HCT116 (cell line): ENCODE data around the gene CLDN2. TPM values are rescaled to one million over a fixed set of nuclear protein-coding genes. Genes with fewer than 3 reads are reported as not detected.

Experiments
- ATAC-seq: fragments of 200-7000 bp; cut with Tn5 transposase; 2 replicates; pipeline ENCODE4 v1.9.1; 2020; ENCODE audit warnings: mild to moderate bottlenecking, moderate library complexity
- BruUV-seq: library from RNA; stranded (reverse); fragments of 400-500 nt; replicated peaks from 2 replicates; lab custom pipeline; 2021; lab: Mats Ljungman, UMichigan
- CTCF ChIA-PET: fragments of 300-600 bp; sonication (Branson Sonifier 250); formaldehyde crosslinking; loops from one replicate; lab custom pipeline; 2021; ENCODE audit warnings: antibody characterized with exemption; lab: Charles Lee
- POLR2A ChIA-PET: fragments of 300-600, 350-600 bp; sonication (Branson Sonifier 250); formaldehyde crosslinking; loops from one replicate; lab custom pipeline; 2021; ENCODE audit warnings: antibody characterized with exemption; lab: Charles Lee
- RAD21 ChIA-PET, 2 experiments: fragments of 300-600 bp; sonication (Branson Sonifier 250); formaldehyde crosslinking; loops; one replicate each; lab custom pipeline; 2023; ENCODE audit warnings: low total read pairs in 2 of 2; ENCODE audit not compliant: uncharacterized antibody in 2 of 2, unreplicated experiment in 2 of 2, low non-redundant PET in 1 of 2; lab: Charles Lee
- DNase-seq: peaks from one replicate; pipeline ENCODE4 v3.0.0-alpha.2; 2010; ENCODE audit warnings: low read depth, low spot score
- H2AFZ ChIP-seq: fragments of 200-600 bp; shearing (Covaris generic), sonication (generic); 2 replicates; pipeline ENCODE4 v1.6.1; 2017; ENCODE audit warnings: low read depth, mixed run types, mixed read lengths, antibody characterized with exemption, low read length; ENCODE audit not compliant: poor library complexity, severe bottlenecking
- H3K27ac ChIP-seq: 2 replicates; pipeline ENCODE4 v1.5.1; 2012; ENCODE audit warnings: low read depth, low read length
- H3K27me3 ChIP-seq: fragments of 200-600 bp; sonication (generic); 2 replicates; pipeline ENCODE4 v1.6.1; 2016; ENCODE audit warnings: mixed run types, low read length, mixed read lengths; ENCODE audit not compliant: insufficient read depth
- H3K36me3 ChIP-seq, 2 experiments: fragments of 200-500 bp in 1 of 2; fragments of 200-600 bp in 1 of 2; sonication (Bioruptor generic) in 1 of 2; sonication (generic) in 1 of 2; 2 replicates each; pipeline versions ENCODE4 v1.5.1 to v1.6.1; 2014 to 2016; ENCODE audit warnings: low read length in 2 of 2, inconsistent platforms in 1 of 2, mixed read lengths in 1 of 2, mixed run types in 1 of 2; ENCODE audit not compliant: insufficient read depth in 2 of 2, control insufficient read depth in 1 of 2
- H3K4me1 ChIP-seq, 2 experiments: fragments of 200-600 bp in 1 of 2; sonication (generic) in 1 of 2; 2 replicates each; pipeline versions ENCODE4 v1.5.1 to v1.6.1; 2012 to 2017; ENCODE audit warnings: low read length in 2 of 2, inconsistent platforms in 1 of 2, mild to moderate bottlenecking in 1 of 2, mixed read lengths in 1 of 2, mixed run types in 1 of 2, moderate library complexity in 1 of 2; ENCODE audit not compliant: insufficient read depth in 2 of 2, control insufficient read depth in 1 of 2
- H3K4me2 ChIP-seq: fragments of 200-600 bp; sonication (generic); 2 replicates; pipeline ENCODE4 v1.6.1; 2017; ENCODE audit warnings: mixed run types, low read length, mixed read lengths
- H3K4me3 ChIP-seq, 2 experiments: fragments of 200-600 bp in 1 of 2; sonication (generic) in 1 of 2; replicated peaks in 1 of 2; 2 replicates each; pipeline ENCODE4 v1.5.1; 2011 to 2016; ENCODE audit warnings: low read length in 2 of 2, control low read depth in 1 of 2, low read depth in 1 of 2, mild to moderate bottlenecking in 1 of 2, mixed read lengths in 1 of 2, mixed run types in 1 of 2
- H3K79me2 ChIP-seq: fragments of 200-600 bp; sonication (generic); 2 replicates; pipeline ENCODE4 v1.6.1; 2017; ENCODE audit warnings: mild to moderate bottlenecking, mixed run types, low read length, moderate library complexity, mixed read lengths; ENCODE audit not compliant: insufficient read depth
- H3K9ac ChIP-seq: fragments of 200-600 bp; sonication (generic); 2 replicates; pipeline ENCODE4 v1.6.1; 2016; ENCODE audit warnings: low read length, mixed read lengths
- H3K9me2 ChIP-seq: fragments of 200-600 bp; sonication (generic), shearing (Covaris generic); 2 replicates; pipeline ENCODE4 v1.6.1; 2017; ENCODE audit warnings: mixed run types, mild to moderate bottlenecking, moderate library complexity; ENCODE audit not compliant: insufficient read depth
- H3K9me3 ChIP-seq, 2 experiments: fragments of 200-500 bp in 1 of 2; fragments of 200-600 bp in 1 of 2; sonication (Bioruptor generic) in 1 of 2; sonication (generic) in 1 of 2; 2 replicates each; pipeline ENCODE4 v1.6.1; 2014 to 2017; ENCODE audit warnings: low read length in 2 of 2, mixed read lengths in 2 of 2, inconsistent platforms in 1 of 2, low read depth in 1 of 2, mild to moderate bottlenecking in 1 of 2, mixed run types in 1 of 2, moderate library complexity in 1 of 2; ENCODE audit not compliant: control insufficient read depth in 1 of 2, insufficient read depth in 1 of 2
- H4K20me1 ChIP-seq: fragments of 200-600 bp; sonication (generic), shearing (Covaris generic); 2 replicates; pipeline ENCODE4 v1.6.1; 2017; ENCODE audit warnings: mixed run types, mild to moderate bottlenecking, moderate library complexity; ENCODE audit not compliant: insufficient read depth
- CBX3 ChIP-seq: IDR thresholded peaks from 2 replicates; pipeline ENCODE4 v1.6.1; 2012; ENCODE audit warnings: low read depth
- EGR1 ChIP-seq: IDR thresholded peaks from 2 replicates; pipeline ENCODE4 v1.6.1; 2012; ENCODE audit warnings: low read depth
- EZH2 ChIP-seq: fragments of 200-600 bp; sonication (generic); IDR thresholded peaks from 2 replicates; pipeline ENCODE4 v1.6.1; 2017; ENCODE audit warnings: antibody characterized with exemption, mixed run types
- FOSL1 ChIP-seq: IDR thresholded peaks from 2 replicates; pipeline ENCODE4 v1.6.1; 2012; ENCODE audit warnings: low read depth
- JUND ChIP-seq: IDR thresholded peaks from 2 replicates; pipeline ENCODE4 v1.6.1; 2012
- POLR2A ChIP-seq: IDR thresholded peaks from 2 replicates; pipeline ENCODE4 v1.7.0; 2011; ENCODE audit warnings: borderline replicate concordance; ENCODE audit not compliant: insufficient read depth, insufficient read length; ENCODE audit errors: extremely low read depth
- REST ChIP-seq: IDR thresholded peaks from 2 replicates; pipeline ENCODE4 v1.6.1; 2012; ENCODE audit warnings: low read depth
- SIN3A ChIP-seq: IDR thresholded peaks from 2 replicates; pipeline ENCODE4 v1.6.1; 2012; ENCODE audit warnings: low read depth
- SP1 ChIP-seq: IDR thresholded peaks from 2 replicates; pipeline ENCODE4 v1.6.1; 2012; ENCODE audit warnings: low read depth
- SRF ChIP-seq: IDR thresholded peaks from 2 replicates; pipeline ENCODE4 v1.6.1; 2012; ENCODE audit warnings: low read depth
- ZBTB33 ChIP-seq: IDR thresholded peaks from 2 replicates; pipeline ENCODE4 v1.6.1; 2011; ENCODE audit warnings: mild to moderate bottlenecking, low read length, moderate library complexity; ENCODE audit not compliant: insufficient replicate concordance; ENCODE audit errors: extremely low read depth
- intact Hi-C: fragments of 100-400 bp; cut with micrococcal nuclease; formaldehyde crosslinking; loops from 2 replicates; pipeline ENCODE4 v1.10.0; 2022
- total RNA-seq: library from RNA; stranded (reverse); gene quantifications from one replicate; pipeline ENCODE4 v1.2.1, GENCODE V29; 2021; ENCODE audit not compliant: unreplicated experiment

CLDN2 gene
- total RNA-seq, 1 experiment from 2014 or later: 0.10 TPM

- TF ChIP-seq REST: no peak
- no peak for TF ChIP-seq SP1
- no peak for TF ChIP-seq FOSL1
- no peak for TF ChIP-seq SRF
- TF ChIP-seq JUND: no peak
- no peak for TF ChIP-seq EGR1
- no peak for TF ChIP-seq CBX3
Observed at GRCh38 chrX:106889468-106889867, 30.7 kb upstream of the CLDN2 start (continued).

- H4K20me1 ChIP-seq: no peaks in the 10 kb centered on the region
- intact Hi-C loops: loop anchor here (10.0 kb wide), 5 partner anchors 133 to 1183 kb away; no protein-coding TSS in a partner anchor
- POLR2A ChIA-PET: no interaction called here
- CTCF ChIA-PET: interaction anchor here (3.5 kb wide), 1 partner anchor 68 kb away, joined by 28 read pairs; no protein-coding TSS in a partner anchor
- no peaks in the 10 kb centered on the region for H3K36me3 ChIP-seq
- peaks cover 15 to 25% of the 10 kb centered on the region in 2 experiments for H3K4me1 ChIP-seq
- no peaks in the 10 kb centered on the region for H3K9me3 ChIP-seq
- no peak overlapping the region for H3K4me3 ChIP-seq
- H3K27ac ChIP-seq: no peak overlapping the region
- ATAC-seq: no peak
- BruUV-seq: no TSS peak
- H2AFZ ChIP-seq: no peak overlapping the region
- DNase-seq: no peak
- TF ChIP-seq EGR1 (no peak), EZH2 (no peak), SIN3A (no peak), JUND (no peak), ZBTB33 (no peak), SRF (no peak), POLR2A (no peak)
- no peaks in the 10 kb centered on the region for H3K27me3 ChIP-seq
- H3K79me2 ChIP-seq: no peaks in the 10 kb centered on the region
- RAD21 ChIA-PET: no interaction called here
- H3K4me2 ChIP-seq: no peak overlapping the region
- no peaks in the 10 kb centered on the region for H3K9me2 ChIP-seq
- no peak overlapping the region for H3K9ac ChIP-seq
Observed at GRCh38 chrX:106891762-106892460, 28.3 kb upstream of the CLDN2 start.
